A549 treated with RU486 at 1 μM for 4 hours (cell line): Measurements from ENCODE around the gene CLP1. TPM values are rescaled to one million over a fixed set of nuclear protein-coding genes. Genes with fewer than 3 reads are reported as not detected.

Experiments used
- total RNA-seq: library from RNA; stranded (reverse); fragments of 200-300 nt; extraction: Qiagen RNA extraction; gene quantifications from 5 replicates; pipeline ENCODE4 v1.2.3, GENCODE V29; 2022; ENCODE audit warnings: low read depth

The CLP1 gene
- total RNA-seq: 26.9 to 33.2 TPM (median 29.0 TPM) in 5 replicates

DNA sequence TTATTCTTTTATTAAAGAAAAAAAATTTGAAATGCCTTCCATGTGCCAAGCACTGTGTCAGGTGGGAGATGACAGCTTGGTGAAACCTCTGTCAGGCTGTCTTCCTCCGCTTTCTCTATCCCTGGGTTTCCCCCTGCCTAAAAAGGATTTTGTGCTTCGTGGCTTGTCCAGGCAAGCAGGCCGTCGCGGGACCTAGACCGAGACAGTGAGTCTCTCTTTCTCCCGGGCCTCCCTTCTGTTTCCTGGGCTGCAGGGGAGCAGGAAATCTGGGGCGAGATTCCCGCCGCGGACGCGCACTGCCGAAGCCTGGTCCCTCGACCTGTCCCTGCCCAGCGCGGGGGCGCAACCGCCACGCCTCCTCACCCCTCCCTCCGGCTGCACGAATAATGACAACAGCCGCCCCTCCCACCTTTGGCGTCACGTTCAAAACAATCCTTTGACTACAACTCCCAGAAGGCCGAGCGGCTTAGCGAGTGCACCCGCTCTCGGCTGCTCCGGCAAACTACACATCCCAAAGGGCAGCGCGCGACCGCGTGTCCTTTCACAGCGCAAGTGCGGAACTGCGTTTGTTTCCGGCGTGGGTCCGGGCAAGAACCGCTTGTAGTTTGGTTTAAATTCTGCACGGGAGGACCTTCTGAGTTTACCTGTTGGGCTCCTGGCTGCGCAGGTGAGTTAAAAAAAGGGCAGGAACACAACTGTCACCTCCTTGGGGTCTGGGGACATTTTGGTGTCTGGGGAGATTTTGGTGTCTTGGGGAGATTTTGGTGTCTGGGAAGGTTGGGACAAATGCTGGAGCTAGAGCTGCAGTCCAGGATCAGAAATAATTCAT, at the start of gene CLP1:
Gene CLP1, plus strand, starts transcription at position 569 of the 829 bp plus-strand sequence. CDS start 1,715 bp downstream, outside the sequence.

DNA sequence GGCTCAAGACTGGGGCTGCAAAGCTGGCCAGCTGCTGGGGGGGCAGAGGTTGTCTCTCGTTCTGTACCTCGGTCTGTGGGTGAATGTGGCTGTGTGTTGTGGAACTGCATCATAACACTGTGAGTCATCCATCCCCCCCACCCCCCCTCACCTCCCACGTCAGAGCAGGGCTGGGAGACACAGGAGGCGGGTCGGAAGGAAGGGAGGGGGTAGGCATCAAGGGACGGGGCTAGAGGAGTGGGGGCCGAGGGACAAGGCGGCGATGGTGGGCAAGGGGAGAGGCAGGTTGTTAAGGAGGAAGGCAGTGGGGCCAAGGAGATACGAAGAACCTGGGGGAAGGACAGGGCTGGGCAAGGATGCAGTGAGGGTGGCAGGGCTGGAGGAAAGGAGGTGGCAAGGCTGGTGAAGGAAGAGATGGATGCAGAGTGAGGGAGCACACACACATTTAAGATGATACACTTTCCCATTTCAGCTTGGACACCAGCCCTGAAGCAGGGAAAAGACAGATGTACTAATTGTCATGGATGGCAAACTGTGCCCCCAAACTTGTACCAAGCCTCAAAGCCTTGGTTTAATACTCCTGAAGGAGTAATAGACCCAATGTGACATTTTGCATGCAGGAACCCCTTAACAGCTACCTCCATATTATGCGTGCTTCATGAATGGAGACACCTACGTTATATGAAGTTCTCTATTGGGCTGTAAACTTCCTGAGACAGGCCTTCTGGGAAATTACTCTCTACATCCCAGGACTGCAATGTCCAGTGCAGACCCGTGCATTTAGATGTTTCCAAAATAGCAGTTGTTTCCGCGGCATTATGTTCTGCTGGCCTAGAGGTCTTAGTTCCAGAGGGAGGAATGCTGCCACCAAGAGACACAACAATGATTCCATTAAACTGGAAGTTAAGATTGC, 7.5 kb upstream of the CLP1 start, which contains the start of gene YPEL4:
Gene YPEL4, minus strand, starts transcription at position 87 of the 913 bp plus-strand sequence. CDS start 2,805 bp downstream, outside the sequence.

DNA sequence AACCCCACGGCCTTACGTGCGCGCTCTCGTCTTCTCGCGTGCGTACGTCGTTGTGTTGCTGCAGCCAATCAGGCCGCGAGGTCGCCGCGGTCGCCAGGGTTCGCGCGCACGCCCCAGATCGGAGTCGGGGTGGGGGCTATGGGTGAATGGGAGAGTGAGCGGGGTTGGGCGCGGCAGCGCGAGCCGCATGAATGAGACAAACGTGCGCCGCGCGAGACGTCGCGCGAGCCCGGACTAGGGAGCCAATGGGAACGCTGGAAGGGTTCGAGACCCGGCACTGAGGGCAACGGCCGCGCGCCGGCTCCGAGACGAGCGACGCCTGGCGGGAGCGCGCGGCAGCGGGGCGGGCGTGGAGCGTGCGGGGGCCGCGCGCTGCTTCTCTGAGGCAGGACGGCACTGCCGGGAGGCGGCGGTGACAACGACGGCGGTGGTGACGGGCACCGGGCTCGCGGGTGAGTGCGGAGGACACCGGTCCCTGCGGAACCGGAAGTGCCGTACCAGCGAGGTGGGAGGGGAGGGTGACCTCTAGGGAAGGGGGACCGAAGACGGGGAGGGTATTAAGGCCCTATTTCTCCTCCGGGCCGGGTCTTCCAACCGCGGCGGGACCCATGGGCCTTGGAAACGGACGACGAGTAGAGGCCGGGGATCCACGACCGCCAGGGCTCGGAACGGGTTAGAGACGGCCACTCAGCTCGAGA, 10.3 kb downstream of the CLP1 start, which contains the start of gene ZDHHC5:
Gene ZDHHC5, plus strand, starts transcription at position 379 of the 698 bp plus-strand sequence. CDS start 4,977 bp downstream, outside the sequence.

Other genes starting within 250 kb of the CLP1 start
- 0.32 to 1.0 TPM (median 0.67 TPM) in 5 replicates for gene SLC43A3, start 230.6 kb upstream of the CLP1 start, total RNA-seq
- 60.5 to 129 TPM (median 112 TPM) in 5 replicates for gene RTN4RL2, start 197.2 kb upstream of the CLP1 start, total RNA-seq
- gene SLC43A1, start 142.1 kb upstream of the CLP1 start, total RNA-seq: 1.8 to 3.4 TPM (median 3.1 TPM) in 5 replicates
- 160 to 189 TPM (median 170 TPM) in 5 replicates for gene TIMM10, start 127.0 kb upstream of the CLP1 start, total RNA-seq
- not detected in 5 replicates for gene SMTNL1, start 120.2 kb upstream of the CLP1 start, total RNA-seq
- 29.5 to 37.8 TPM (median 32.7 TPM) in 5 replicates for gene UBE2L6, start 90.1 kb upstream of the CLP1 start, total RNA-seq
- gene SERPING1, start 60.1 kb upstream of the CLP1 start, total RNA-seq: 0.27 to 1.7 TPM (median 0.38 TPM) in 5 replicates
- gene YPEL4, start 7.8 kb upstream of the CLP1 start, total RNA-seq: 0.32 to 0.39 TPM (median 0.34 TPM) in 5 replicates
- gene ZDHHC5, start 10.4 kb downstream of the CLP1 start, total RNA-seq: 70.5 to 76.1 TPM (median 73.5 TPM) in 5 replicates
- 25.7 to 34.8 TPM (median 31.6 TPM) in 5 replicates for gene MED19, start 54.5 kb downstream of the CLP1 start, total RNA-seq
- 144 to 163 TPM (median 153 TPM) in 5 replicates for gene TMX2, start 54.8 kb downstream of the CLP1 start, total RNA-seq
- 113 to 160 TPM (median 140 TPM) in 5 replicates for gene SELENOH, start 83.7 kb downstream of the CLP1 start, total RNA-seq
- not detected in 5 replicates for gene BTBD18, start 94.1 kb downstream of the CLP1 start, total RNA-seq
- 53.7 to 65.2 TPM (median 61.6 TPM) in 5 replicates for gene CTNND1, start 104.0 kb downstream of the CLP1 start, total RNA-seq